ENCODE data around the gene AUH. TPM values are rescaled to one million over a fixed set of nuclear protein-coding genes. Genes with fewer than 3 reads are reported as not detected.
A peak's percentile ranks its signal among the peaks of the same experiment; 100 is the strongest.

The AUH gene
- total RNA-seq, 2 donors from 2014 or later, result 23.0 to 23.5 TPM

GRCh38 chr9:91316093-91316492 is 45.6 kb downstream of the AUH start:
- DNase-seq, result no peak
- no peaks in the 10 kb centered on the region for H3K36me3 ChIP-seq (ENCODE audit: control insufficient read depth, insufficient read depth, low read length)
- no peak overlapping the region for H3K27ac Mint-ChIP-seq
- H3K4me3 ChIP-seq (ENCODE audit: low read length), result no peak overlapping the region
- no peaks in the 10 kb centered on the region for H3K27me3 Mint-ChIP-seq (ENCODE audit: insufficient read depth)
- H3K9me3 ChIP-seq (ENCODE audit: control insufficient read depth, low read length), result no peaks in the 10 kb centered on the region
- TF ChIP-seq CTCF (conservative IDR thresholded peaks at IDR 0.05), result no peak
- no peak overlapping the region for H3K27ac ChIP-seq (ENCODE audit: low read depth, low read length)
- H3K36me3 Mint-ChIP-seq (ENCODE audit: low read depth), result peaks cover 7% of the 10 kb centered on the region
- H3K9me3 Mint-ChIP-seq, result no peaks in the 10 kb centered on the region
- no peak overlapping the region for H3K4me3 Mint-ChIP-seq
- H3K4me1 ChIP-seq (ENCODE audit: control insufficient read depth, insufficient read depth, low read length), result no peaks in the 10 kb centered on the region
- no peaks in the 10 kb centered on the region for H3K27me3 ChIP-seq (ENCODE audit: control insufficient read depth, insufficient read depth, low read length, poor library complexity, severe bottlenecking)
- H3K9ac ChIP-seq (ENCODE audit: extremely low read depth, low read length, poor library complexity, severe bottlenecking), result no peak overlapping the region
- 100% methylated on average over 1 of the region's 1 CpG; no CpG with 5 or more reads in 1 of the 2 experiments for WGBS, 2 experiments (ENCODE audit: insufficient coverage in 1 of 2, insufficient read length in 1 of 2)
- peaks cover 11% of the 10 kb centered on the region for H3K4me1 Mint-ChIP-seq

- no peak overlapping the region for H3K27ac Mint-ChIP-seq
These were observed 46.5 kb downstream of the AUH start for GRCh38 chr9:91315191-91315590.

GRCh38 chr9:91312717-91313325 is 48.9 kb downstream of the AUH start:
- TF ChIP-seq CTCF (conservative IDR thresholded peaks at IDR 0.05), result no peak
- whole genome bisulfite sequencing, 2 experiments (ENCODE audit: insufficient coverage in 1 of 2, insufficient read length in 1 of 2), result 94 to 100% methylated on average over 2 to 4 of the region's 4 CpGs
- no peaks in the 10 kb centered on the region for H3K9me3 Mint-ChIP-seq
- Histone ChIP-seq H3K4me3 (ENCODE audit: low read length) (no peak overlapping the region), H3K36me3 (ENCODE audit: control insufficient read depth, insufficient read depth, low read length) (peaks cover 11% of the 10 kb centered on the region), H3K9me3 (ENCODE audit: control insufficient read depth, low read length) (no peaks in the 10 kb centered on the region), H3K9ac (ENCODE audit: extremely low read depth, low read length, poor library complexity, severe bottlenecking) (no peak overlapping the region), H3K27ac (ENCODE audit: low read depth, low read length) (no peak overlapping the region), H3K4me1 (ENCODE audit: control insufficient read depth, insufficient read depth, low read length) (no peaks in the 10 kb centered on the region), H3K27me3 (ENCODE audit: control insufficient read depth, insufficient read depth, low read length, poor library complexity, severe bottlenecking) (no peaks in the 10 kb centered on the region)
- DNase-seq, result no peak
- no peak overlapping the region for H3K27ac Mint-ChIP-seq
- H3K4me3 Mint-ChIP-seq, result no peak overlapping the region
- peaks cover 4% of the 10 kb centered on the region for H3K4me1 Mint-ChIP-seq
- H3K27me3 Mint-ChIP-seq (ENCODE audit: insufficient read depth), result no peaks in the 10 kb centered on the region
- peaks cover 18% of the 10 kb centered on the region for H3K36me3 Mint-ChIP-seq (ENCODE audit: low read depth)

More at GRCh38 chr9:91315191-91315590, 46.5 kb downstream of the AUH start:
- Mint-ChIP-seq H3K9me3 (no peaks in the 10 kb centered on the region), H3K4me1 (peaks cover 11% of the 10 kb centered on the region), H3K27me3 (ENCODE audit: insufficient read depth) (no peaks in the 10 kb centered on the region), H3K36me3 (ENCODE audit: low read depth) (peaks cover 7% of the 10 kb centered on the region), H3K4me3 (no peak overlapping the region)
- peak; percentile 59 for DNase-seq
- Histone ChIP-seq H3K9me3 (ENCODE audit: control insufficient read depth, low read length) (no peaks in the 10 kb centered on the region), H3K36me3 (ENCODE audit: control insufficient read depth, insufficient read depth, low read length) (peaks cover 2% of the 10 kb centered on the region), H3K9ac (ENCODE audit: extremely low read depth, low read length, poor library complexity, severe bottlenecking) (no peak overlapping the region), H3K4me3 (ENCODE audit: low read length) (no peak overlapping the region), H3K27ac (ENCODE audit: low read depth, low read length) (no peak overlapping the region), H3K27me3 (ENCODE audit: control insufficient read depth, insufficient read depth, low read length, poor library complexity, severe bottlenecking) (no peaks in the 10 kb centered on the region), H3K4me1 (ENCODE audit: control insufficient read depth, insufficient read depth, low read length) (no peaks in the 10 kb centered on the region)
- TF ChIP-seq CTCF (conservative IDR thresholded peaks at IDR 0.05), result no peak
- WGBS, 2 experiments (ENCODE audit: insufficient coverage in 1 of 2, insufficient read length in 1 of 2), result 82 to 86% methylated on average over 2 to 5 of the region's 5 CpGs

Data from endodermal cell (in vitro differentiated cells).